ENCODE data around the gene SLC34A1.

SLC34A1 gene

DNA sequence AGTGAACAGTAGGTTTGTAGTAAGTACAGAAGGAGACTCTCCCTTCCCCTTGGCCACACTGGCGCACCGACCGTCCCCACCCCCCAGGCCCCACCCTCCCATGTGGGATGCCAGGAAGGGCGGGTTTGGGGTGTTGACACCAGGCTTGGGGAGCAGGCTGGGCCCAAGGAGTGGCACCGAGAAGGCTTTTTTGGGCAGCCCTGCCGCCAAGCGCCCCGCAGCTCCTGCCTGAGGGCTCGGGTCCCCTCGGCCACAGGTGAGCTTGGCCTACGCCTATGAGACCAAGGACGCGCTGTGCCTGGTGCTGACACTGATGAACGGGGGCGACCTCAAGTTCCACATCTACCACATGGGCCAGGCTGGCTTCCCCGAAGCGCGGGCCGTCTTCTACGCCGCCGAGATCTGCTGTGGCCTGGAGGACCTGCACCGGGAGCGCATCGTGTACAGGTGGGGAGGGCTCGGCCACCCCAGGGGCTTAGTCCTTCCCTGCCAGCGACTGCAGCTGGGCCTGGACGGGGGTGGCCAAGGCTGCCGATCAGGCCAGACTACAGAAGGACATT is 49.5 kb downstream of the SLC34A1 start:
- DNase-seq = no peak

DNA sequence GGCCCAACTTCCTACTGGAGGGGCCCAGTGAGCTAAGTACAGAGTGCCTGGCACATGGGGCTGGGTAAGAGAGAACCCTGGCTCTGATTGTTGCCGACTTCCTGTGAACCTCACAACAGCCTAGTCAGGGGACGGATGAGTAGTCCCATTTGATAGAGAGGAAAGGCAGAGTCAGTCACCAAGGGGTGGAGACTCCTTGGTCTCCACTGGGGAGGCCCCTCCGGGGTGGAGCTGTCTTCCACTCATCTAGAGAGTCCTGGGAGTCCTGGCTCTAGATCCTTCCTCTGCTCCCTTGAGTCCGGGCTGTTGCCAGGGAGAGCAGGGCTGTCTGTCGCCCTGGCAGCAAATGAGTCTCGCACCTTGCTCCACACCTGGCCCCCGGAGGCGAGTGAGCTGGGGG is 50.2 kb downstream of the SLC34A1 start:
- no peak for DNase-seq

- no peak for DNase-seq
Observed at GRCh38 chr5:177434942-177435738, 50.9 kb downstream of the SLC34A1 start.

GRCh38 chr5:177435847-177436536 is 51.8 kb downstream of the SLC34A1 start:
- no peak for DNase-seq

DNA sequence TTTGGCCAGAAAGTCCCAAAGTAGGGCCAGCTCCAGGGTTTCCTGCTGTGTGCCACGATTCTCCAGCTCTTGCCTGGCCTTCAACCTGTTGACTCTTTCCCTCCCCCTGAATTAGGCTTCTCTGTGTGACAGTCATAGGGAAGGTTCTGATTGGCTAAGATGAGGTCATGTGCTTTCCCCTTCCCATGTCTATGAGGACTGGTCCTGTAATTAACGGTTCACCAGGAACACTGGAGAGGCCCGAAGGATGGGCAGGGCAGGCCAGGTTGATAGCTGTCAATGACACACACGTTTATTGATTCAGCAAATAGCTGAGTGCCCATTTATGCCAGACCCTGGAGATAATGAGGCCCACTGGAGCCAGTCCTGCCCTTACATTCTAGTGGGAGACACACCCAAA is 53.4 kb downstream of the SLC34A1 start:
- DNase-seq = no peak

- DNase-seq = peak; percentile 16
Observed at GRCh38 chr5:177438468-177438867, 54.2 kb downstream of the SLC34A1 start.

DNA sequence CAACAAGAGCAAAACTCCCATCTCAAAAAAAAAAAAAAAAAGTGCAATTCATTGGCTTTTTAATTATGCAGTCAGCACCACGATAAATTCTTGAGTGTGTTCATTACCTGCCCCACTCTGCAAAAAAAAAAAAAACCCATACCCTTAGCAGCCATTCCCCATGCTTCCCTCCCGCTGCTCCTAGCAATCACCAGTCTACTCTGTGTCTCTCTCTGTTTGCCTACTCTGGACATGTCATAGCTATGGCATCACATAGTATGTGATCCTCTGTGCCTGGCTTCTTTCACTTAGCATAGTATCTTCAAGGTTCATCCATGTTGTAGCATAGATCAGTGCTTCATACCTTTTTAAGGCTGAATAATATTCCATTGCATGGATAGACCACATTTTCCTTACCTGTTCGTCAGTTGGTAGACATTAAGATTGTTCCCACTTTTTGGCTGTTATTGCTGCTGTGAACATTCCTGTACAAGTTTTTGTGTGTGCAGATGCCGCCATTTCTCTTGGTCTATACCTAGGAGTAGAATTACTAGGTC is 55.4 kb downstream of the SLC34A1 start:
- no peak for DNase-seq

GRCh38 chr5:177440211-177440989 is 56.2 kb downstream of the SLC34A1 start:
- DNase-seq = peak; percentile 14

DNA sequence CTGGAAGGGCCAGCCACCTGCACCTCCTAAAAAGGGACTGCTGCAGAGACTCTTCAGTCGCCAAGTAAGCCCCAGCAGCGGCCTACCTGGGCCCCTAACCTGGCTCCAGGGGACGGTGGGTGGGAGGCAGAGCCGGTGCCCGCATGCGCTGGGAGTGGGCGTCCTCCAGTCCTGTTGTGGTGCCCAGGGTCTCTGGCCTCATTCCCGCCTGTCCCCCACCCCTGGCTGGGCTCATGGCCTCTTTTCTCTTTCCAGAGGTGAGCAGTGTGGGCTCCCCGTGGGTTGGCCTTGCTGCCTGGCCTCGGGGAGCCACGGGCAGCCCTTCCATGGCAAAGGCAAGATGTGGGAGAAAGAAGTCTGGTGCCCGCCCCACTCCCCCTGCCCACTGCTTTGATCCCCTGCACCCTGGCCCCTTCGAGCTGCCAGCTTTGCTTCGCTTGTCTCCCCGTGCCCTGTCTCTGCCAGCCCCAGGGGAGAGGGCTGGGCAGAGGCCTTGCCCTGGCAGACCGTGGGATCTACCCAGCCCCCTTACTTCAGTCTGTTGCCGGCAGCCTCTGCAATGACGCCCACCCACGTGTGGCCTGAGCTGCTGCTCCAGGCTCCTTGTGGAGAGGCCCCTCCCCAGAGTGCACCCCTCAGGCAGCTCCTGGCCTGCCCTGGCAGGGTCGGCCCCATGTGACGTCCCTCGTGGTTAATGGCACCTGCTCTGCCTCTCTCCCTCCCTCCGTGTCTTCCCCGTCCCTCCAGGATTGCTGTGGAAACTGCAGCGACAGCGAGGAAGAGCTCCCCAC is 57.0 kb downstream of the SLC34A1 start:
- no peak for DNase-seq

- DNase-seq = peak; percentile 15
Observed at GRCh38 chr5:177442066-177442826, 58.0 kb downstream of the SLC34A1 start.

GRCh38 chr5:177443144-177443983 is 59.1 kb downstream of the SLC34A1 start:
- DNase-seq = no peak

DNA sequence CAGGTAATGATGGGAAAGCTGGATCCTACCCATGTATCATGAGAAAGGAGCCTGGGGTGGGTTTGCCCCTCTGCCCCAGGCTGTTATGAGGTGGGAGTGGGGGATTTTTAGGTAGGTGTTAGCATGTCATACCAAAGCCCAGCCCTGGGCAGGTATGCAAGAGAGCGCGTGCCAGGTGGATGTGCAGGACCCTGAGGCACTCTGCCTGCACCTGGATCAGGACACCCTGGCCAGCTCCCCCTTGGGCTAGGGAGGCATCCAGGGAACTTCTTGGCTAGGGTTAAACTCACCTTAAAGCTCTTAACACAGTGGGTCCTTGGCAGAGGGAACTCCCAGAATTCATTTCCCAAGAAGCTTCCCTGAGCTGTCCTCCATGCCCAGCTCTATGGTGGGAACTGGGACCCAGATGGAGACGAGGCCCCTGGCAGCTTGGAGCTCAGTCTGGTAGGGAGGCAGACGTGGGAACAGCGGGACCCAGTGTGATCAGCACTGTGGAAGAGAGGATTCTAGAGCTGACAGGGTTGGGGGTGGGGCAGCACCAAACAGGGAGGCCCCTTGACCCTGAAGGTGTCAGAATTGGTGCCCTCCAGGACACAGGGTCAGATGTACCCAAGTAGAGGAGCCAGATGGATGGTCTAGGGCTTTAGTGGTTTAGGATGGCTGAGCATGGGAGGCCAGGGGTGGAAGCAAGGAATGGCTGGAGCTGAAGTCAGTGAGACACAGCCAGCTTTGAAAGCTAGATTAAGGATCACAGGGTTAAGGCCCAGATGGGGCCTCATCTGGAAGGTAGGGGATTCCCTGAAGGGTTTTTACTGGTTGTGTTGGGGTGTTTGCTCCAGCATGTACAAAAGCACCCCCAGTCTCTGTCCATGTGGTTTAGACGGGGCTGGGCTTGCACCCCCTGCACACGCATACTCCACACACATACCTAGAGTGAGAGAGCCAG is 60.1 kb downstream of the SLC34A1 start:
- DNase-seq = no peak

GRCh38 chr5:177445052-177445916 is 61.0 kb downstream of the SLC34A1 start:
- no peak for DNase-seq

- DNase-seq = no peak
Observed at GRCh38 chr5:177445917-177446199, 61.6 kb downstream of the SLC34A1 start.

DNA sequence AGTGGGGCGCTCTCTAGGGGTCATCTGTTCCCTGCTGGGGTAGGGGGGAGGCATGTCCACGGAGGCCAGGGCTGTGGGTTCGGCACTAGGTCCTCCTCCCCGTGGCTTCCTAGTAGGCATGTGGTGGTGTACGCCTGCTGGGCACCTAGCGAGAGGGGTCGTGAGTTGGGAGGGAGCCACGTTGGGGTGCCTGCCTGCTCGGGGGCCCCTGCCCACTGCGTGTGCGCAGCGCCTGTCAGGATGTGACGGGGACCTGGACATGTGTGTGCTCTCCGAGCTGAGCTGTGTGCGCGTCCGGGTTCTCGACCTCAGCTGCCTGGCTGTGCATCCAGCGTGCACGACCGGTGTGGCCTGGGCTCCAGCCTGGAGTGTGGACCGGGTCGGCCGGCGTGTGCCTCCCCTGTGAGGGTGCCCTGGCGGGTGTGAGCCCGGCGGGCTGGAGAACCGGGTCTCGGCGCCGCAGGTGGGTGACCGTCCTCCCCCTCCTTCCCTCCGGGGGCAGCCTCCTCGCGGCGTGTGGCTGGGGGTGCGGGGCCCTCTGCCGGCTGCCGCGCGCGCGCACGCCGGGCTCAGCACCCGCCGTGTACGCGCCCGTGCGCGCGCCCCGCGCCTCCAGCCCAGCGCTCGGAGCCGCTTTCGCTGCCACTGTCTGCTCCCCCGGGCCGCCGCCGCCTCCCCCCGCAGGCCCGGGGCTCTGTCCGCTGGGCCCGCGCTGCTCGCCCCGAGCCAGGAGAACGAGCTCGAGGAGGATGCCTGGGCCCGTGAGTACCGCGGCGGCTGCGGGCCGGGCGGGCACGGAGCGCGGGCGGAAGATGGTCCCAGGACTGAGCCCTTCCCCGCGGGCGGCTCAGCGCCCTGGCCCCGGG is 62.2 kb downstream of the SLC34A1 start, which contains the start of gene PRR7:
Gene PRR7, plus strand, starts transcription at position 615 of the 866 bp plus-strand sequence. CDS start 8,254 bp downstream, outside the sequence.
- DNase-seq = peak; percentile 78

GRCh38 chr5:177447066-177447610 is 62.9 kb downstream of the SLC34A1 start:
- peak; percentile 77 for DNase-seq
